HG03108 (cell line): Measurements from ENCODE around the gene DNMT3B.

Experiments
- ATAC-seq: cut with Tn5 transposase; IDR thresholded peaks from one replicate; pipeline ENCODE4 v1.9.1; 2021; ENCODE audit warnings: moderate library complexity; ENCODE audit not compliant: unreplicated experiment

The DNMT3B gene

DNA sequence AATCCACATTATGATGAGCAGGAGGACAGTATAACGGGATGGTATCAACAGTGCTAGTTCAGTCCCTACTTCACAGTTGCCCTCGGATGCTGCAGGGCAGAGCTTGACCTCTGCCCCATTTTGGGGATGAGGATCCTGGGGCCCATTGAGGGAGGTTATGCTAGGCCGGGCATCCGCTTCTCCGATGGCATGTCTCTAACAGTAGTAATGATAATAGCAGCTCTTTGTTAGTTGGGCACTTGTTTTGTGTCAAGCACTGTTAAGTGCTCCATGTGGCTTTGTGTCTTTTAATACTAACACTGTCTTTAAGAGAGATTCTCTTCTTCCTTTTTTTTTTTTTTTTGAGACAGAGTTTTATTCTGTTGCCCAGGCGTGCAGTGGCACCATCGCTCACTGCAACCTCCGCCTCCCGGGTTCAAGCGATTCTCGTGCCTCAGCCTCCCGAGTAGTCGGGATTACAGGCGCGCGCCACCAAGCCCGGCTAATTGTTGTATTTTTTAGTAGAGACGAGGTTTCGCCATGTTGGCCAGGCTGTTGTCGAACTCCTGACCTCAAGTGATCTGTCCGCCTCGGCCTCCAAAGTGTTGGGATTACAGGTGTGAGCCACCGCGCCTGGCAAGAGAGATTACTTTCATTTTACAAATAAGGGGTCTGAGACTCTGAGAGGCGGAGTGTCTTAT lies 58.7 kb downstream of the DNMT3B start:
- ATAC-seq = no peak

GRCh38 chr20:32822225-32822624 lies 60.0 kb downstream of the DNMT3B start:
- ATAC-seq = no peak

- no peak for ATAC-seq
These were observed 60.9 kb downstream of the DNMT3B start for GRCh38 chr20:32823078-32823477.

GRCh38 chr20:32823737-32824588 lies 61.8 kb downstream of the DNMT3B start:
- ATAC-seq = no peak

GRCh38 chr20:32828029-32828680 lies 66.0 kb downstream of the DNMT3B start:
- no peak for ATAC-seq

DNA sequence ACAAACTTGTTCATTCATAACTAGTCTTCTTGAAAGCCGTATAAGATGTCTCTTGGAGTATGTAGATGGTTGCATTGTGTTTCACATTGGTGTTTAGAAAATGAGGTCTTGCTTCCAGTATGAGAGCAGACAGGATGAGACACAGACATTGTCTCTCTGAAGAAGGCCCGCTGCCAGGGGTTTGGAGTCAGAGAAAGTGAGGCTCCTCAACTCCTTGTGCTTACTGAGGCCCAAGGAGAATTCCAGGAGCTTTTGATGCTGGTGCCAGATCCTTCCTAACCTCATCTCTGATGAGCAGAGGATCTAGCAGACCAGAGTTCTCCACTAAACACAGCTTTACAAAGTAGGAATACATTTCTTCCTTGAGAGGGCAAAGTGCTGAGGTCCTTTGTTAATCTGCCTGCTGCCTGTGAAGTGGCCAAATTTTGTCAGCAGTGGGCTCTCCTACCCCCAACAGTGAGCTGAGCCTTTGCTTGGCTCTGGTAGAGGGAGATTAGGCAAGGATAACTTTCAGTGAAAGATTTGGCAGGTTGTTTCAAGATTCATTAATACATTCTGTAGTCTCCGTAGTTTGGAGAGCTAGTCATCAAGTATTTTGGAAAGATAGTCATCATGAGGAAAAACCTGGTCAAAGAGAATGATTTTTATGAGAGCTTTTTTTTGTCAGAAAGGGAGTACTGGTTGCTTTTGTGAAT lies 67.3 kb downstream of the DNMT3B start:
- no peak for ATAC-seq

GRCh38 chr20:32830437-32830836 lies 68.3 kb downstream of the DNMT3B start:
- no peak for ATAC-seq

GRCh38 chr20:32831982-32832381 lies 69.8 kb downstream of the DNMT3B start:
- no peak for ATAC-seq

DNA sequence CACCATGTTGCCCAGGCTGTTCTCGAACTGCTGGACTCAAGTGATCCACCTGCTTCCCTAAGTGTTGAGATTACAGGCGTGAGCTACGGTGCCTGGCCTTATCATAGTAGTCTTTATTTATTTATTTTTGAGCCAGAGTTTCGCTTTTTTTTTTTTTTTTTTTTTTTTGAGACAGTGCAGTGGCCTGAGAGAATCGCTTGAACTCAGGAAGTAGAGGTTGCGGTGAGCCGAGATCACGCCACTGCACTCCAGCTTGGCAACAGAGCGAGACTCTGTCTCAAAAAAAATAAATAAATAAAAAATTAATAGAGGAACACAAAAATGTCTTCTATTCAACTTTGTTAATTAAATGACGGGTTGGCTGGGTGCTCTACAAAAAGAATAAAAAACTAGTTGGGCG lies 70.5 kb downstream of the DNMT3B start:
- no peak for ATAC-seq

DNA sequence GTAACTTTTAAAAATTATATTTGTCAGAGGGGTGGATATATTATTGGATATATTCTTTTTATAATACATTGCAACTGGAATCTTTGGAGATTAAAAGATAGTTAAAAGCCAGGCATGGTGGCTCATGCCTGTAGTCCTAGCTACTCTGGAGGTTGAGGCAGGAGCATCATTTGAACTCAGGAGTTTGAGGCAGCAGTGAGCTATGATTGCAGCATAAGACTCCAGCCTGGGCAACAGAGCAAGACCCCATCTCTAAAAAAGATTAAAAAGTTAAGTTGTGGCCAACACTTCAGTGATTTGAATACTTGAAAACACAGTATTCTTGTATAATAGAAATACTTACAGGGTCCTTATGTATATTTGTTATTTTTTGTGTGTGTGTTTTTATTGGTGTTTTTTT lies 72.8 kb downstream of the DNMT3B start:
- ATAC-seq = no peak

DNA sequence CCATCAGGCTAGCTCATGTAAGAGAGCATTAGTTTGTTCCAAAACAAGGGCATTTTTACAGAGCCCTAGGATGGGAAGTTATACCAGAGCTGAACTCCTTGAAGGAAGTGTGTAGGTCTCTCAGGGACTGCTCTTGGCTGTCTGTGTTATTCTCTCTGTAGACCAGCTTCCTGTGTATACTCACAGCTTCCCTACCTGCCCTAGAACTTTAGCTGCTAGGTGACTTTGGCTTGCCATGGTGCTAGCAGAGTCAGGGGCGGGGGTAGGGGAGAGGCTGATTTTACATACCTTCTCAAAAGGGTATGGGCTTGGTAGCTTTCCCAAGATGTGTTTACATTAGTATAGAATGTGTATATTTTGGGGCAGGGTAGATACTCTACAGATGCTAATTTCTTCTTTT lies 75.0 kb downstream of the DNMT3B start:
- ATAC-seq = no peak

DNA sequence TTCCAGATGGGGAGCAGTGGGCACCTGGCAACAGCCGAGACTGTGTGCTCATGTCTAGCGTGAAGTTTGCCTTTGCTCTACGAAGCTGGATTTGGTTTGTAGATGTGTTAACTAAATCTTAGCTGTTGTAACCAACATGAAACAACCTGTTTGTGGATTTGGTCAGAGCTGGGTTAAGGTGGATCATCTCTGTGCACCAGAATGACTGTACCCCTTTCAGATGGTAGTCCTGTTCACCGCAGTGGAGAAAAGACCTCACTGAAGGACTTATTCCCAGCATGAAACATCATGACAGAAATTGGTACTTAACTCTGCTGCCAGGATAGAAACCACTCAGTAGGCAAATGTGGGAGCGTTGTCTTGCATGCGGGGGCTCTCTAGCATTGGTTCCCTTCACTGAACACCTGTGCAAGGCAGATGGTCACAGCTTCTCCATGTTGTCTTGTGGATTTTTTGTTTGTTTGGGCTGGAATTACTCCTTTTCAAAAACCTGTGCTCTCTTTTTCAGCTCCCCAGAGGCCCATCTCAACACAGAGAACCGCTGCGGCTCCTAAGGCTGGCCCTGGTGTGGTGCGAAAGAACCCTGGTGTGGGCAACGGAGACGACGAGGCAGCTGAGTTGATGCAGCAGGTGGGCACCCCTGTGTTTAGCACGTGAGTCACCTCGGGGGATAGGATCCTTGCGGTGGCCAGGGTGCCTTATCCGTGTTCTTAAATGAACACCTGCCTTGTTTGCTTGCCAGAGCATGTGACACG lies 77.2 kb downstream of the DNMT3B start:
- ATAC-seq = no peak

DNA sequence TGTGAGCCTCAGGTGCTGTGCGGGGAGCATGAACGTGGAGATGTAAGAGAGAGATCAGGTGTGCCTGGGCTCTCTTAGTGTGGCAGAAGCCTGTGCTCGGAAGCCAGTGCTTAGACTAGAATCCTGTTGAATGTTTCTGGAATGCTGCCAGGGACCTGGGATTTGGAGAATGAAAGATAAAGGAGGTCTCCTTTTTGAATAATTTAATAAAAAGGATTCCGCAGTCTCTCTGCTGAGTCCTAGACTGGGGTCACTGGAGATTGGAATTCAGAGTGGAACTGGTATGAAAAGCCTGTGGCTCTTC lies 77.7 kb downstream of the DNMT3B start:
- ATAC-seq = no peak

- ATAC-seq = no peak
These were observed 79.0 kb downstream of the DNMT3B start for GRCh38 chr20:32841174-32841573.

DNA sequence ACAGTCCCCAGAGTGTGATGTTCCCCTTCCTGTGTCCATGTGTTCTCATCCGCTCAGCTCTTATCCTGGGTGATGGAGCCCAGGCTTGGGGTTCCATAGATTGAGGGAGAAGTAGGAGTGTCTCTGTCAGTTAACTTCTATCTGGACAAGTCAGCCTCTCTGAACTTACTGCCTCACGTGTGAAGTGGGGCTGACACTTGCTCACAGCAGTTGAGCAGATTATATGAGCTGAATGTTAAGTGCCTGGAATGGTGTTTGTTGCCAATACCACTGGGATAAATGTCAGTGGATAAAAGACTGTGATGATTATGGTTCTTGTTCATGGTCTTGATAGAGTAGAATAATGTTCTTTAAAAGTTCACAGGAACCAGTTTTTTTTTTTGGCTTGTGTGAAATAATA lies 79.4 kb downstream of the DNMT3B start:
- ATAC-seq = no peak

DNA sequence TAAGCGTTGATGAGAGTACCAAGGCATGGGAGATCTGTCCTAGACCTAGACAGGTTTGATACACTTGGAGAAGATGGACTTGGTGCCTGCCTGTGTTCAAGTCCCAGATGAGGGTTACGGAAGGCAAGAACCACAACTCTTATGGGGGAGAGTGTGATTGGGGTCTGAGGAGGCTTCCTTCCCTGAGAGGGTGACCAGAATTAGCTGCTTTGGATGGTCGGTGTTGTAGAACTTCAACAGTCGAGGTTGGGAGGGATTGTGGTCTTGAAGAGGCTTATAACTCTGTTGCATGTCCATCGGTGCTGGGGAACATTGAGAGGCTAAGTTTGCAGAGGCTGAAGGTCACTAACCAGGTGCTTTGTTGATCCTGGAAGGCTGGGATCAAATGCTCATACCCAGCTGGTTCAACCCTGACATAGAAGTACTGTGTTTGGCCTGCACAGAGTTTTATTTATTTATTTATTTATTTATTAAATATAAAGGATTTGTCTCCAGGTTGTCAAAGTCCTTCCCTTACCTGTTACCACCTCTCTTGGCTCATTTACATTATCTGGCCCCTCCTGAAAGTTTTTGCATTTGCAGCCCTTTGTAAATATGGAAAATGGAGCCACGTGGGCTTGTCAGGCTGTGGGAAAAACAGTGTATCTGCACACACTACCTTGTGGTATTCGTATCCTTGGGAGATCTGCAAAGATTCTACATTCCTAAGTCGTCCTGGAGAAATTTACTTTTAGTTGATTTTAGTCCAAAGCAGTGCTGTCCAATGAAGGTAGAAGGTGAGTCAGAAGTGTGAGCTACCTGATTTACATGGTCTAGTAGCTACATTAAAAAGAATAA lies 80.7 kb downstream of the DNMT3B start:
- ATAC-seq = no peak

GRCh38 chr20:32845786-32846185 lies 83.6 kb downstream of the DNMT3B start:
- ATAC-seq = no peak

DNA sequence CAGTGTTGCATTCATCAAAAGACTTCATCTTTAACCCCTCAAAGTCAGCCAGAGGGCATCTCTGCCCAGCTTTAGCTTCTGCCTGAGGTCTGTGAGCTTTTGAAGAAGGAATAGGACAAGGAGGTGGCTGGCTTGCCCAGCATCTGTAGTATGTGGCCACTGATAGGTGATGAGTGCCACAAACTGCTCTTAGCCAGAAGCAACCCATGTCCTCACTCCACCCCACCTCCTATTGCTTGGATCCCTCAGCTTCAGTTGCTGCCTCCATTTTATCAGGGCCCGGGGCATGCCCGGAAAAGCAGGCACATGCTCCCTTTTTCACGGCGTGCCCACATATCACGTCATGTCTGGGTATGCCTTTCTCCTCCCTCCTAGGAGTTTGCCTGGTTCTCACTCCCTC lies 84.7 kb downstream of the DNMT3B start:
- no peak for ATAC-seq

- ATAC-seq = no peak
These were observed 85.8 kb downstream of the DNMT3B start for GRCh38 chr20:32847964-32848363.

DNA sequence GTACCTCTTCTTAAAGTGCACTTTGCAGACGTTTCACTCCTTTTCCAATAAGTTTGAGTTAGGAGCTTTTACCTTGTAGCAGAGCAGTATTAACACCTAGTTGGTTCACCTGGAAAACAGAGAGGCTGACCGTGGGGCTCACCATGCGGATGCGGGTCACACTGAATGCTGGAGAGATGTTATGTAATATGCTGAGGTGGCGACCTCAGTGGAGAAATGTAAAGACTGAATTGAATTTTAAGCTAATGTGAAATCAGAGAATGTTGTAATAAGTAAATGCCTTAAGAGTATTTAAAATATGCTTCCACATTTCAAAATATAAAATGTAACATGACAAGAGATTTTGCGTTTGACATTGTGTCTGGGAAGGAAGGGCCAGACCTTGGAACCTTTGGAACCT lies 86.7 kb downstream of the DNMT3B start:
- no peak for ATAC-seq
